ENCODE results near the gene PPP1R37. TPM values are rescaled to one million over a fixed set of nuclear protein-coding genes. Genes with fewer than 3 reads are reported as not detected.

The PPP1R37 gene
- 10 to 100 TPM; 21.2 to 21.6 TPM for total RNA-seq

GRCh38 chr19:45092747-45093678, at the start of gene PPP1R37:
PPP1R37 (plus strand) TSS chr19:45093179; CDS start chr19:45093326, 147 bp downstream.

GRCh38 chr19:45076029-45076850, 16.7 kb upstream of the PPP1R37 start, which contains the start of gene ZNF296:
ZNF296 (minus strand) TSS chr19:45076478; CDS start chr19:45076373, 105 bp downstream.

GRCh38 chr19:45079063-45079910, 13.7 kb upstream of the PPP1R37 start, which contains the start of gene GEMIN7:
GEMIN7 (plus strand) TSS chr19:45079260; CDS start chr19:45090115, 10,855 bp downstream.

GRCh38 chr19:45160870-45161737, 68.1 kb downstream of the PPP1R37 start, which contains the start of gene NKPD1:
NKPD1 (minus strand) TSS chr19:45160982; CDS start chr19:45160150, 832 bp downstream.

GRCh38 chr19:45177817-45178261, 84.9 kb downstream of the PPP1R37 start, which contains the start of gene TRAPPC6A:
TRAPPC6A (minus strand) TSS chr19:45178237; CDS start chr19:45178218, 19 bp downstream.

GRCh38 chr19:45178262-45179071, 85.5 kb downstream of the PPP1R37 start, which contains the start of gene BLOC1S3:
BLOC1S3 (plus strand) TSS chr19:45178784; CDS start chr19:45179297, 513 bp downstream.

Other genes with a start within 250 kb of the PPP1R37 start
- under 1 TPM in 1 of 2 experiments, not detected in 1; 0.34 TPM for gene NECTIN2, start 246.9 kb upstream of the PPP1R37 start, total RNA-seq
- gene TOMM40, start 201.9 kb upstream of the PPP1R37 start, total RNA-seq, result 10 to 100 TPM; 49.2 to 51.5 TPM
- under 1 TPM; 0.31 to 0.91 TPM for gene APOE, start 187.4 kb upstream of the PPP1R37 start, total RNA-seq
- under 1 TPM; 0.58 to 0.81 TPM for gene APOC1, start 178.6 kb upstream of the PPP1R37 start, total RNA-seq
- gene APOC4, start 150.9 kb upstream of the PPP1R37 start, total RNA-seq, result not detected
- gene APOC2, start 147.1 kb upstream of the PPP1R37 start, total RNA-seq, result not detected
- 10 to 100 TPM; 64.0 to 65.0 TPM for gene CLPTM1, start 137.8 kb upstream of the PPP1R37 start, total RNA-seq
- gene RELB, start 91.7 kb upstream of the PPP1R37 start, total RNA-seq, result 10 to 100 TPM; 28.5 to 28.9 TPM
- 100 to 1,000 TPM in 1 of 2 experiments, 10 to 100 TPM in 1; 94.6 to 107 TPM for gene CLASRP, start 54.1 kb upstream of the PPP1R37 start, total RNA-seq
- gene ZNF296, start 16.7 kb upstream of the PPP1R37 start, total RNA-seq, result 1 to 10 TPM; 3.1 to 3.8 TPM
- 10 to 100 TPM; 23.5 to 23.8 TPM for gene GEMIN7, start 13.9 kb upstream of the PPP1R37 start, total RNA-seq
- under 1 TPM; 0.24 to 0.35 TPM for gene NKPD1, start 67.8 kb downstream of the PPP1R37 start, total RNA-seq
- 100 to 1,000 TPM in 1 of 2 experiments, 10 to 100 TPM in 1; 97.9 to 102 TPM for gene TRAPPC6A, start 85.1 kb downstream of the PPP1R37 start, total RNA-seq
- 10 to 100 TPM; 16.7 to 18.7 TPM for gene BLOC1S3, start 85.6 kb downstream of the PPP1R37 start, total RNA-seq
- gene EXOC3L2, start 152.2 kb downstream of the PPP1R37 start, total RNA-seq, result not detected
- gene MARK4, start 158.1 kb downstream of the PPP1R37 start, total RNA-seq, result 10 to 100 TPM; 22.1 to 25.2 TPM
- not detected for gene CKM, start 229.7 kb downstream of the PPP1R37 start, total RNA-seq
- not detected for gene KLC3, start 247.6 kb downstream of the PPP1R37 start, total RNA-seq